Activated CD8-positive, alpha-beta memory T cell treated with anti-CD3 and anti-CD28 coated beads for 24 hours (primary cell): ENCODE data around the gene JMJD8.
A peak's percentile ranks its signal among the peaks of the same experiment; 100 is the strongest.

Experiments used
- DNase-seq: peaks from one replicate; pipeline ENCODE4 v3.0.0-alpha.2; 2020

The JMJD8 gene

DNA sequence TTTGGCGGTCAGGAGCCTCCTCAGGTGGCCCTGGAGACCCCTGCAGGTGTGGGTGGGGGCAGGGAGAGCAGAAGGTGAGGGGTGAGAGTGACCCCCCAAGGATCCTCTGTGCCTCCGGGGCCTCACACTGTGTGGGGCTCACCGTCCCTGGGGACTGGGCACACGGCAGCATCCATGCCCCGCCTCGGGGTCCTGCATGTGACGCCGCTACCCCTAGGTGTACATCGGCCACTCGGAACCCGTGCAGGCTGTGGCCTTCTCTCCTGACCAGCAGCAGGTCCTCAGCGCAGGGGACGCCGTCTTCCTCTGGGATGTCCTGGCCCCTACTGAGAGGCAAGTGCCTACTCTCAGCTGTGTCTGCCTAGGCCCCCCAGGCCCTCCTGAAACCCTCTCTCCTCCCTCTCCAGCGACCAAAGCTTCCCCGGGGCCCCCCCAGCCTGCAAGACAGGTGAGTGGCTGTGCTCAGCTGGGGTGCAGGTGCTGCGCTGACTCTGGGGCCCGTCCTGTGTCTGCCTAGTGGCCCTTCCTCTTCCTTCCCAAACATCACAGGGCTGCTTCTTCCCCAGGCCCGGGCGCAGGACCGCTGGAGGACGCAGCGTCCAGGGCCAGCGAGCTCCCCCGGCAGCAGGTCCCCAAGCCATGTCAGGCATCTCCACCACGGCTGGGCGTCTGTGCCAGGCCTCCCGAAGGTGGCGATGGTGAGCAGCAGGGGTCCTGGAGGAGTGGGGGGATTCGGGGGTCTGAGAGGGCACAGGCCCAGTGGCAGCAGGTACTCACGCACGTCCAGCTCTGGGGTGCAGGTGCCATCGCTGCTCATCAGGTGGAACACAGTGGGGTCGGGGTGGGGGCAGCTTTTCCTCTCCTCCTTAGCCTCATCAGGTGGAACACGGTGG lies 25.2 kb downstream of the JMJD8 start:
- no peak for DNase-seq

- no peak for DNase-seq
Measured at GRCh38 chr16:657487-657886, 26.6 kb downstream of the JMJD8 start.

- DNase-seq, result no peak
Measured at GRCh38 chr16:654034-654433, 30.1 kb downstream of the JMJD8 start.

- DNase-seq, result no peak
Measured at GRCh38 chr16:652454-653305, 31.5 kb downstream of the JMJD8 start.

DNA sequence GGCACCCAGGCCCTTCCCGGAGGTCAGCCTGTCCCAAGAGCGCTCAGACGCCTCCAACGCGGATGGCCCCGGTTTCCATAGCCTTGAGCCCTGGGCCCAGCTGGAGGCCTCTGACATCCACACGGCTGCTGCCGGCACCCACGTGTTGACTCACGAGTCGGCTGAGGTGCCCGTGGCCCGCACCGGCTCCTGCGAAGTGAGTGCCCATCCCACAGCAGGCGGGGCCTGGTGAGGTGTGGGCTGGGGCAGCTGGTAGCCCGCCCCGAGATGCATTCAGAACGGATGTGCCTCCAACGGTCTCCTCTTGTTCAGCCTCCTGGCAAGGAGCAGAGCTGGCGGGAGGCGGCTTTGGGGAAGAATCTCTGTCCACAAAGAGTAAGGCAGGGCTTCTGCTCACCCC lies 32.3 kb downstream of the JMJD8 start:
- DNase-seq, result no peak

- DNase-seq, result peak; percentile 69
Measured at GRCh38 chr16:649631-650030, 34.5 kb downstream of the JMJD8 start.

DNA sequence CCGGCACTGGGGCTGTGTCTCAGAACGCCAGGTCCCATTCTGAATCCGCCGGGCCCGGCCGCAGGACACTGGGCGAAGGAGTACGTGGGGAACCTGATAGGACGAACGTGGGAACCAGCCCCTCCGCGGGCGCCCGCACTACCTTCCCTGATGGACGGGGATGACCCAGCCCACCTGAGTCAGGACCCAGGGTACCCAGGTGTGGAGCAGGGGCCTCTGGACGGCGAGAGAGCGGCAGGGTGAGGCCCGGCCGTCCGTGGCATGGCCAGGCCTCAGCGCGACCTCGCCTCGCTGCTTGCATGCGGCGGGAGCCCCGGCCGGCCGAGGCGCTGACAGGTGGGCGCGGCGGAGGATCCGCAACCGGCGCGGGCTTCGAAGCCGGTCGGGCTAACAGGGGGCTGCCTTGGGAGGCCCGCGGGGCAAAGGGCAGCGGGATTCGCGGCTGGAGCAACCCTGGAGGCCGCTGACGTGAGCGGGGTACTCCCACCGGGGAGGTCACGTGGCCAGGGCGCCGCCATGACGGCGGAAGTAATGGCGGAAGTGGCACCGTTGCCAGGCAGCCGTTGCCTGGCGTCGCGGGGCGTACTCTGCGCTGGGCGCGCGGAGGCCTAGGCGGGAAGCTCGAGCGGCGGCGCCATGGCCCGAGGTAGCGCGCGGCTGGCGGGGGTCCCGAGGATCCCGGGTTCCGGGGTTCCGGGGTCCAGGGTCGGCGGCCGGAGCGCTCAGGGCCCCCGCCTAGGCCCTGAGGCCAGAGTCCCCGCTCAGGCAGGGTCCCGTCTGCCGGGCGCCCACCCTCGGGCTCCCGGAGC lies 35.1 kb downstream of the JMJD8 start, which contains the start of gene WDR90:
WDR90 (plus strand) TSS at position 585 of the 809 bp plus-strand sequence; CDS start at position 637, 52 bp downstream.
- peak; percentile 96 for DNase-seq

DNA sequence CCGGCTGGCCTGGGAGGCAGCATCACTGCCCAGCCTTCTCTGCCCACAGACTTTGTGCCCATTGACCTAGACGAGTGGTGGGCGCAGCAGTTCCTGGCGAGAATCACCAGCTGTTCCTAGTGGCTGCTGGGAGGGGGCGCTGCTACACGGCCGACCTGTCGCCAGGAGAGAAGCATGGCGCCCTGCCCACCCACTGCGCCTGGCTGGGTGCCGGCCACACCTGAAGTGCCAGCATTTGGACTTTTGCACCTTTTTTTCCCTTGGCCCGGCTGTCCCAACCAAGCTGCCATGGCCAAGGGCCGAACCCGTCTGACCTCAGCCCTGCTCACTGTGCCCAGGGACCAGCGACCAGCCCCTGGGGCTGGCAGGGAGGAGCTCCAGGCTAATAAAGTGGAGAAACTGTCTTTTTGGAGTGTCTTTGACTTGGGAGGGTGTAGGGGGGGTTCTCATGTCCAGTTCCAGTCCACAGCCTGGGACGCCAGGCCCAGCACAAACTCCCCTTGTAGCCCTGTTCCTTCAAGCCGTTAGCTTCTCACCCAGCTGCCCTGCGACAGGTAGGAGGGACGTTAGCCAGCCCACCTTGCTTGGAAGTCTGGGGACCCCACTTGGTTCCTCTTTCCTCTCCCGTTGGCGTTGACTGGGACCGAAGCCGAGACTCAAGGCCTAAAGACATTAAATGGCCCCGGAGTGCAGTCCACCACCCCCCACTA lies 35.9 kb downstream of the JMJD8 start:
- peak; percentile 78 for DNase-seq

DNA sequence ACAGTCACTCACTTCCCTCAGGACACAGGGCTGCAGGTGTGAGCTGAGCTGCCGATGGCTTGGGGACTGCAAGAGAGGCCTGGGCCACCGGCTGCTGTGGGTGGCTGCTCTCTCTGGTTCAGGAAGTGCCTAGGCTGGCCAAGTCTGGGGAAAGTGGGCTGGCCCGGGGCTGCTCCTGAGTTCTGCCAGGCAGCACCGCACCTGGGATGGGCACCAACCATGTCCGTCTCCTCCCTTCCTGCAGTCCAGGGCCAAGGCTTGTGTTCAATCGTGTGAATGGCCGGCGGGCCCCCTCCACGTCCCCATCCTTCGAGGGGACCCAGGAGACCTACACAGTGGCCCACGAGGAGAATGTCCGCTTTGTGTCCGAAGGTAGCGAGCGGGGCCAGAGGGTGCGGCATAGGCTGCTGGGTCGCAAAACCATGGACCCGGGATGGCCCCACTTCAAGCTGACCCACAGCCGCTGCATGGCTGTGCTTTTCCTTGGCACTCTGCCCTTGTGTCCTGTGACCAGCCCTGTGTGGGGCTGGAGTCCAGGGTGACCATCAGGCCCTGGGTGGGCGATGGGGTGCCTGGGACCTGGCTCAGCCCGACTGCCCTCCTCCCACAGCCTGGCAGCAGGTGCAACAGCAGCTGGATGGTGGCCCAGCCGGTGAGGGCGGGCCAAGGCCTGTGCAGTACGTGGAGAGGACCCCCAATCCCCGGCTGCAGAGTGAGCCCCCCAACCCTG lies 36.8 kb downstream of the JMJD8 start:
- DNase-seq, result no peak

DNA sequence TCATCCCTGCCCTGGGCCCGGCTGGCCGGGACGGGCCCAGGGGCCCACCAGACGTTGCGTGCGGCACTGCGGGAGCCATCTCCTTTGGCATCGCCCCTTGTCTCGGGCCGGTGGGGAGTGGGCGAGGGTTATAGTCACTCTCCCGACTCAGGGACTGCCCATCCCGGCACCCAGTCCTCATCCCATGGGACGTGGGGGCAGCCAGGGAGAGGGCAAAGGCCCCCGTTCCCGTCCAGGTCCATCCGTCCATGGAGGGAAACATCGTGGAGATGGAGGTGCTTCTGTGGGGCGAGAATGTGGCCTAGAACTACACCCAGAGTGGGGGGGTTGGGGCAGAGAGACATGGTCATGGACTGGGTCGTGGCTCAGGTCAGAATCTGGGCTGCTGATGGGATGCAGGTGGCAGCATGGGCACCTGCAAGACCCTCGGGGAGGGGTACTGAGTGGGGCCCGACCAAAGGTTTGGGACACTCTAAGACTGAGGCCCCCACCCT lies 37.4 kb downstream of the JMJD8 start:
- no peak for DNase-seq

DNA sequence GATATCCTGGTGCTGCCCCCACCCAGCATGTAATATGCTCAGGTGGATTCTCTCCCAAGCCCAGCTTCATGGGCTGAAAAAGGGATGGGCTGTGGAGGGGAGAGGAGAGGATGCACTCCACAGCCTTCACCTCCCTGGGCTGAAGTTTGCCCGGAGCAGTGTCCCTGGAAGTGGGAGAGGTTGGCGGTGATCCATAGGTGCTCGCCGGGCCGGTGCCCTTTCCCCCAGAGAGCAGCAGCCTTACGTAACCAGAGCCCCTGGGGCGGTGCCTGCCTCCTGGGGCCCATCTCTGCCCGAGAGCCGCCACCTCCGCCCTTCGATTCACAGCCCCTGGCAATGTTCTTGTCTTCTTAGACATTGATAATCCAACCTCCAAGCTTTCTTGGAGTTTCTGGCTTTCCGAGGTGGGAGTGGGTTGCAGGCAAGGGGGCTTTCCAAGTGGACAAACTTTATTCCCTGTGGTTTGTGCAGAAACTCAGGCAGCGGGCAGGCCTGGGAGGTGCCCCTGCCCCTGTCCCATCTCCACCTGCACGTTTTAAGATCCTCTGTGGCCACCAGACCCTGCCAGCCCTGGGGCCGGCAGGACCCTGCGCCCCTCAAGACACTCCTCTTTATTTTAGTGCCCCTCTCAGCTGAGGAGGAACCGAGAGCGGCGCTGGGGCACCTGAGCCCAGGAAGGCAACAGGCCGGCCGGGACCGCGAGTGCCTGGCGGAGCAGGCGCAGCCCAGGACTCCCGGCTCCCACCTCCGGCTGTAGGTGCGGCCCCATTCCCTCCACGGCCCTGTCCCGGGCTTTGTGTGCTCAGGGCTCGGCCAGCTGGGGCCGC lies 38.1 kb downstream of the JMJD8 start:
- no peak for DNase-seq

GRCh38 chr16:644556-644955 lies 39.6 kb downstream of the JMJD8 start:
- no peak for DNase-seq

- no peak for DNase-seq
Measured at GRCh38 chr16:643050-643368, 41.1 kb downstream of the JMJD8 start.

DNA sequence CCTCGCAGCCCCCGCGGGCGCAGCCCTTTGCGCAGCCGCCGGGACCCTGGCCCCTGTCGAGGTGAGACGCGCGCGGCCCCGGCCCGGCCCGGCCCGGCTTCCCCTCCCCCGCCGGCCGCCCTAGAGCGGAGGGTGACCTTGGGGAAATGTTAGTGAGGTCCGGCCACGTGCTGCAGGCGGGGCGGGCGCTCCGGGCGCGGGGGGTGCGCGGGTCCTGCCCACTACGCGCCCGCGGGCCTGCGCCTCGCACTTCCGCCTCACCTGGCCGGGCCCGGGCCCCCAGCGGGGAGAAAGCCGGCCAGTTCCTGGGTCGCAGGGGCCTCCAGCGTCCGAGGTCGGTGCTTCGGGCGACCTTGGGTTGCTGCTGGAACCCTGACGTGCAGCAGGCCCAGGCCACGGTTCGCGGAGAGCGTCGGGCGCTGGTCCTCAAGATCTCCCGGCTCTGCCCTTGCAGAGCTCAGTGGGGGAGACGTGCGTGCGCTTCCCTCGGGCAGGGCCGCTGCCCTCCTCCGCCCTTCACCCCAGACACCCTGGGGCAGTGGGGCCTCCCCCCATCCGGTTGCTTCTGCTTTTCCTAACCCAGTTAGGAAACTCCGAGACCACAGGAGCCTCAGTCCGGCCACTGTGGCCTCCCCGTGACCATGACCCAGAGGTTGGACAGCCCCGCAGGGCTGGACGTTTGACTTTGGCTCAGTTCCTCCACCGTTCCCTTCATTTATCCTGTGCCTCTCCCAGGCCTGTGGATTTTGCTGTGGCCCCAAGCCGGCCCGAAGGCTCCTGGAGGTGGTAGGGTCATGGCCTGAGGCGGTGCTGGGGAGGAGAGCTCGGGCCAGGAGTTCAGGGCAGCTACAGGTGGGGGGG lies 41.7 kb downstream of the JMJD8 start:
- DNase-seq, result peak; percentile 82

DNA sequence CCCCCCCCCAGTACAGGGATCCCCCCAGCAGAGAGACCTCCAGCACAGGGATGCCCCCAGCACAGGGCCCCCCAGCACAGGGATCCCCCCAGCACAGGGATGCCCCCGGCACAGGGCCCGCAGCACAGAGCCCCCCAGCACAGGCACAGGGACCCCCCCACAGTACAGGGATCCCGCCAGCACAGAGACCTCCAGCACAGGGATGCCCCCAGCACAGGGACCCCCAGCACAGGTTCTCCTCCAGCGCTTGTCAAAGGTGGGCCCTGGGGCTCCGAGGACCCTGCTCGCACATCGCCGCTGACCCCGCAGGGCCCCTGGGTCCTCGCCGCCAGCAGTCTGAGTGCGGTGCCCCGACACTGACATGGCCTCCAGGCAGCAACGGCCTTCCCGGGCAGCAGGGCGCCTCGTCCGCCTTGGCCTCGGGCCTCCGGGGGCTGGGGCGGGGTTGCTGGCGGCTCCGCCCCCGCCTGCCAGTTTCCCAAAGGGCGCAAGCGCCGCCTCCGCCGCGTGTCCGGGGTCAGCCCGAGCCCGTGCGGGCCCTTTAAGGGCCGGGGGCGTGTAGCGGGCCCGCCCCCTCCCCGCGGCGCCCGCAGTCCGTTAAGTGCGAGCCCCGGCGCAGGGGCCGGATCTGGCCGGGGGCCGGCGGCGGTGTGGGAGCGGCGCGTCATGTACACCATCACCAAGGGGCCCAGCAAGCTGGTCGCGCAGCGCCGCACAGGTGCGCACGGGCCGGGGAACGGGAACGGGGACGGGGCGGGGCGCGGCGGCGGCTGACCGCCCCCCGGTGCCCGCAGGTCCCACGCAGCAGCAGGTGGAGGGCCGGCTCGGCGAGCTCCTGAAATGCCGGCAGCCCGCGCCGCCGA lies 42.6 kb downstream of the JMJD8 start, which contains the start of gene MCRIP2:
MCRIP2 (plus strand) TSS at position 503 of the 863 bp plus-strand sequence; CDS start at position 667, 164 bp downstream.
- peak; percentile 93 for DNase-seq

GRCh38 chr16:640614-641013 lies 43.5 kb downstream of the JMJD8 start:
- DNase-seq, result no peak

DNA sequence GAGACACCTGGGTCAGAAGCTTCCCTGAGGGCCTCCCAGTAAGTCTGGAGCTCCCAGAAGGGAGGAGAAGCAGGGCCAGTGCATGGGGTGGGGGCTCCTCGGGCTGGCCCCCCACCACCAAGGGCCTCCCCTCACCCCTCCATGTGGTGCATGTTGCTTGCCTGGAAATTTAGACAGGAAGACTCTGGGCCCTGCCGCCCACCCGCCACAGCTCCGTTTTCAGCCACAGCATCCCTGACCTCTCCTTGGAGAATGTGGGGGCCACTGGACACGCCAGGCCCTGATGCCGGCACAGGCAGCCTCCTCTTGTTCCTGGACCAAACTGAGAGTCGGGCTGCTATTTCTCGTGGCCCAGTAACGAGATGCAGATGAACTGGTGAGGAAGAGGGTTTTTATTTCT lies 45.3 kb downstream of the JMJD8 start:
- DNase-seq, result no peak

DNA sequence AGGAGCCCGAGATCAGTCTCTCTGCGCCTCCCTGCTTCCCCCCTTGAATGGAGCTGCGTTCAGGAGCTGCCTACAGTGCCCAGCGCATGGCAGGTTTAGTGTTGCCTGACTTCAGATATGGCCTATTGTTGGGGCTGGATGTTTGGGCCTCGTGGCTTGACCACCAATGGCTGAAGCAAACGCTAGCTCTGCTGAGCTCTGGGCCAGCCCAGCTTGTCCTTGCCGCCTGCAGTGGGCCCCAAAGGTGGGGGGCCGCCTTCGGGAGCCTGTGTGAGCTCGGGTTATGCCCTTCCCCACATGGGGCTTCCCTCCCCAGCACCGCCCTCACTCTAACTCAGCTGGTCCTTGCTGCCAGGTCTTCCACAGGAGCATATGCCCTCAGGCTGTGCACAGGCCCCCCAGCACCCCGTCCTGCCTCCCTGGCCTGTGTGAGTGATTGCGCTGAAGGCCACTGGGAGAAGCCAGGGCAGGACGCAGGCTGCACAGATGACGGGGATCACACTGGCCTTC lies 46.0 kb downstream of the JMJD8 start:
- DNase-seq, result no peak
